ENCODE measurements around the gene COQ5.

GRCh38 chr12:120462099-120462640, 66.8 kb downstream of the COQ5 start:
- TF ChIP-seq, protein P1, sequence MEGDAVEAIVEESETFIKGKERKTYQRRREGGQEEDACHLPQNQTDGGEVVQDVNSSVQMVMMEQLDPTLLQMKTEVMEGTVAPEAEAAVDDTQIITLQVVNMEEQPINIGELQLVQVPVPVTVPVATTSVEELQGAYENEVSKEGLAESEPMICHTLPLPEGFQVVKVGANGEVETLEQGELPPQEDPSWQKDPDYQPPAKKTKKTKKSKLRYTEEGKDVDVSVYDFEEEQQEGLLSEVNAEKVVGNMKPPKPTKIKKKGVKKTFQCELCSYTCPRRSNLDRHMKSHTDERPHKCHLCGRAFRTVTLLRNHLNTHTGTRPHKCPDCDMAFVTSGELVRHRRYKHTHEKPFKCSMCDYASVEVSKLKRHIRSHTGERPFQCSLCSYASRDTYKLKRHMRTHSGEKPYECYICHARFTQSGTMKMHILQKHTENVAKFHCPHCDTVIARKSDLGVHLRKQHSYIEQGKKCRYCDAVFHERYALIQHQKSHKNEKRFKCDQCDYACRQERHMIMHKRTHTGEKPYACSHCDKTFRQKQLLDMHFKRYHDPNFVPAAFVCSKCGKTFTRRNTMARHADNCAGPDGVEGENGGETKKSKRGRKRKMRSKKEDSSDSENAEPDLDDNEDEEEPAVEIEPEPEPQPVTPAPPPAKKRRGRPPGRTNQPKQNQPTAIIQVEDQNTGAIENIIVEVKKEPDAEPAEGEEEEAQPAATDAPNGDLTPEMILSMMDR (IDR thresholded peaks at IDR 0.05; ENCODE audit: low read depth, low read length, poor library complexity, severe bottlenecking), result no peak
- TF ChIP-seq EZH2phosphoT487 (IDR thresholded peaks at IDR 0.05; ENCODE audit: borderline replicate concordance, low read length), result no peak
